H54 (cell line): ENCODE data around the gene THEM5.
A peak's percentile ranks its signal among the peaks of the same experiment; 100 is the strongest.

Experiments used
- DNase-seq: peaks from one replicate; pipeline ENCODE4 v3.0.0; 2011; ENCODE audit warnings: low spot score, mixed read lengths; ENCODE audit not compliant: insufficient read length
- FAIRE-seq: peaks from 3 replicates; lab custom pipeline; 2011; peaks lifted over from hg19 to GRCh38; lab: Jason Lieb, UNC
- POLR2A ChIP-seq: IDR thresholded peaks from 2 replicates; pipeline ENCODE4 v1.6.1; 2011; ENCODE audit warnings: low read depth, mild to moderate bottlenecking, low read length

Gene THEM5

GRCh38 chr1:151839457-151840403 lies 13.8 kb downstream of the THEM5 start, which contains the start of gene C2CD4D:
Gene C2CD4D, minus strand, starts transcription at chr1:151839820. Its CDS starts 831 bp downstream, at chr1:151838989.
- DNase-seq (no peak), FAIRE-seq (no peak)
- peak; percentile 85; the same call in 1 of the 2 replicates for TF ChIP-seq POLR2A

GRCh38 chr1:151839082-151839412 lies 14.5 kb downstream of the THEM5 start:
- no peak for FAIRE-seq

GRCh38 chr1:151838222-151839081 lies 15.1 kb downstream of the THEM5 start:
- TF ChIP-seq POLR2A, result no peak
- no peak for DNase-seq
- no peak for FAIRE-seq

More at GRCh38 chr1:151839082-151839412, 14.5 kb downstream of the THEM5 start:
- no peak for TF ChIP-seq POLR2A
- DNase-seq, result no peak

- DNase-seq, result no peak
- TF ChIP-seq POLR2A, result no peak
- FAIRE-seq, result no peak
Measured at GRCh38 chr1:151837884-151838221, 15.7 kb downstream of the THEM5 start.

- DNase-seq, result no peak
- FAIRE-seq, result no peak
- TF ChIP-seq POLR2A, result no peak
Measured at GRCh38 chr1:151837197-151837596, 16.3 kb downstream of the THEM5 start.

- DNase-seq (no peak), FAIRE-seq (no peak)
- TF ChIP-seq POLR2A, result no peak
Measured at GRCh38 chr1:151835596-151835995, 17.9 kb downstream of the THEM5 start.

GRCh38 chr1:151834239-151834638 lies 19.3 kb downstream of the THEM5 start:
- FAIRE-seq, result no peak
- DNase-seq, result no peak
- TF ChIP-seq POLR2A, result no peak

GRCh38 chr1:151833172-151833900 lies 20.2 kb downstream of the THEM5 start:
- FAIRE-seq (no peak), DNase-seq (no peak)

GRCh38 chr1:151832318-151832980 lies 21.1 kb downstream of the THEM5 start:
- FAIRE-seq, result no peak
- no peak for DNase-seq

More at GRCh38 chr1:151833172-151833900, 20.2 kb downstream of the THEM5 start:
- no peak for TF ChIP-seq POLR2A

GRCh38 chr1:151831605-151832004 lies 21.9 kb downstream of the THEM5 start, which contains the start of gene RORC:
Gene RORC, minus strand, starts transcription at chr1:151831802. Its CDS starts 38 bp downstream, at chr1:151831764.
- DNase-seq, result no peak
- TF ChIP-seq POLR2A, result no peak
- no peak for FAIRE-seq

More at GRCh38 chr1:151832318-151832980, 21.1 kb downstream of the THEM5 start:
- no peak for TF ChIP-seq POLR2A

GRCh38 chr1:151831256-151831591 lies 22.3 kb downstream of the THEM5 start:
- FAIRE-seq, result no peak

GRCh38 chr1:151830055-151830454 lies 23.5 kb downstream of the THEM5 start:
- TF ChIP-seq POLR2A, result no peak
- FAIRE-seq (no peak), DNase-seq (no peak)

More at GRCh38 chr1:151831256-151831591, 22.3 kb downstream of the THEM5 start:
- TF ChIP-seq POLR2A, result no peak
- DNase-seq, result no peak
